ENCODE data around the gene ARHGEF38.

The ARHGEF38 gene
- 0 reads per million in 9 experiments for total RNA-seq

- DNase-seq: no peak
- Mint-ChIP-seq H3K9me3 (no peaks in the 10 kb centered on the region), H3K27me3 (peaks cover 11 to 27% of the 10 kb centered on the region in 2 donors), H3K4me3 (no peak within 1 kb of the TSS), H3K27ac (no peak within 1 kb of the TSS), H3K36me3 (ENCODE audit: insufficient read depth) (no peaks in the 10 kb centered on the region), H3K4me1 (ENCODE audit: low read depth in 2 of 2) (no peaks in the 10 kb centered on the region)
- no peak for ATAC-seq (replicated peaks)
Measured at GRCh38 chr4:105551965-105552746, at the start of gene ARHGEF38. Gene ARHGEF38, plus strand, starts transcription at chr4:105552620. Its CDS starts 146 bp downstream, at chr4:105552766.

- H3K27ac Mint-ChIP-seq: no peak overlapping the region
- no peak for ATAC-seq (replicated peaks)
Measured at GRCh38 chr4:105503484-105503883, 48.9 kb upstream of the ARHGEF38 start.

GRCh38 chr4:105504744-105505143, 47.7 kb upstream of the ARHGEF38 start:
- Mint-ChIP-seq H3K27ac (no peak overlapping the region), H3K27me3 (peaks cover 0 to 8% of the 10 kb centered on the region in 2 donors), H3K4me1 (ENCODE audit: low read depth in 2 of 2) (no peaks in the 10 kb centered on the region), H3K36me3 (ENCODE audit: insufficient read depth) (no peaks in the 10 kb centered on the region), H3K4me3 (no peak overlapping the region), H3K9me3 (no peaks in the 10 kb centered on the region)
- no peak for DNase-seq
- ATAC-seq (replicated peaks): no peak

More at GRCh38 chr4:105503484-105503883, 48.9 kb upstream of the ARHGEF38 start:
- DNase-seq: no peak
- Mint-ChIP-seq H3K27me3 (peaks cover 0 to 8% of the 10 kb centered on the region in 2 donors), H3K9me3 (no peaks in the 10 kb centered on the region), H3K4me1 (ENCODE audit: low read depth in 2 of 2) (no peaks in the 10 kb centered on the region), H3K4me3 (no peak overlapping the region), H3K36me3 (ENCODE audit: insufficient read depth) (no peaks in the 10 kb centered on the region)

GRCh38 chr4:105509291-105509690, 43.1 kb upstream of the ARHGEF38 start:
- H3K4me3 Mint-ChIP-seq: no peak overlapping the region
- H3K9me3 Mint-ChIP-seq: no peaks in the 10 kb centered on the region
- H3K4me1 Mint-ChIP-seq (ENCODE audit: low read depth in 2 of 2): no peaks in the 10 kb centered on the region
- ATAC-seq (replicated peaks) (no peak), DNase-seq (no peak)
- no peaks in the 10 kb centered on the region for H3K36me3 Mint-ChIP-seq (ENCODE audit: insufficient read depth)
- no peak overlapping the region for H3K27ac Mint-ChIP-seq
- H3K27me3 Mint-ChIP-seq: peaks cover 18 to 32% of the 10 kb centered on the region in 2 donors

GRCh38 chr4:105509714-105510113, 42.7 kb upstream of the ARHGEF38 start:
- Mint-ChIP-seq H3K36me3 (ENCODE audit: insufficient read depth) (no peaks in the 10 kb centered on the region), H3K4me3 (no peak overlapping the region), H3K27ac (no peak overlapping the region), H3K27me3 (peaks cover 20 to 34% of the 10 kb centered on the region in 2 donors), H3K4me1 (ENCODE audit: low read depth in 2 of 2) (no peaks in the 10 kb centered on the region), H3K9me3 (no peaks in the 10 kb centered on the region)
- ATAC-seq (replicated peaks) (no peak), DNase-seq (no peak)

GRCh38 chr4:105510245-105510644, 42.2 kb upstream of the ARHGEF38 start:
- Mint-ChIP-seq H3K36me3 (ENCODE audit: insufficient read depth) (no peaks in the 10 kb centered on the region), H3K9me3 (no peaks in the 10 kb centered on the region), H3K4me3 (no peak overlapping the region), H3K27ac (no peak overlapping the region), H3K4me1 (ENCODE audit: low read depth in 2 of 2) (no peaks in the 10 kb centered on the region), H3K27me3 (peaks cover 20 to 37% of the 10 kb centered on the region in 2 donors)
- ATAC-seq (replicated peaks) (no peak), DNase-seq (no peak)

GRCh38 chr4:105520819-105521790, 31.3 kb upstream of the ARHGEF38 start:
- DNase-seq (no peak), ATAC-seq (replicated peaks) (no peak)
- H3K27me3 Mint-ChIP-seq: peaks cover 11 to 19% of the 10 kb centered on the region in 2 donors
- no peaks in the 10 kb centered on the region for H3K9me3 Mint-ChIP-seq
- H3K27ac Mint-ChIP-seq: no peak overlapping the region
- no peaks in the 10 kb centered on the region for H3K36me3 Mint-ChIP-seq (ENCODE audit: insufficient read depth)
- H3K4me3 Mint-ChIP-seq: no peak overlapping the region
- H3K4me1 Mint-ChIP-seq (ENCODE audit: low read depth in 2 of 2): no peaks in the 10 kb centered on the region

- Mint-ChIP-seq H3K27me3 (peaks cover 33 to 34% of the 10 kb centered on the region in 2 donors), H3K27ac (no peak overlapping the region)
Measured at GRCh38 chr4:105526656-105527055, 25.8 kb upstream of the ARHGEF38 start.

GRCh38 chr4:105527081-105527480, 25.3 kb upstream of the ARHGEF38 start:
- Mint-ChIP-seq H3K36me3 (ENCODE audit: insufficient read depth) (no peaks in the 10 kb centered on the region), H3K27me3 (peaks cover 33 to 34% of the 10 kb centered on the region in 2 donors), H3K9me3 (no peaks in the 10 kb centered on the region), H3K27ac (no peak overlapping the region), H3K4me1 (ENCODE audit: low read depth in 2 of 2) (no peaks in the 10 kb centered on the region), H3K4me3 (no peak overlapping the region)
- DNase-seq (no peak), ATAC-seq (replicated peaks) (no peak)

More at GRCh38 chr4:105526656-105527055, 25.8 kb upstream of the ARHGEF38 start:
- no peak for ATAC-seq (replicated peaks)
- no peaks in the 10 kb centered on the region for H3K36me3 Mint-ChIP-seq (ENCODE audit: insufficient read depth)
- no peak for DNase-seq
- H3K9me3 Mint-ChIP-seq: no peaks in the 10 kb centered on the region
- H3K4me1 Mint-ChIP-seq (ENCODE audit: low read depth in 2 of 2): no peaks in the 10 kb centered on the region
- H3K4me3 Mint-ChIP-seq: no peak overlapping the region

GRCh38 chr4:105536601-105537000, 15.8 kb upstream of the ARHGEF38 start:
- Mint-ChIP-seq H3K4me3 (no peak overlapping the region), H3K4me1 (ENCODE audit: low read depth in 2 of 2) (no peaks in the 10 kb centered on the region), H3K9me3 (no peaks in the 10 kb centered on the region), H3K27ac (no peak overlapping the region), H3K36me3 (ENCODE audit: insufficient read depth) (no peaks in the 10 kb centered on the region), H3K27me3 (peaks cover 0 to 17% of the 10 kb centered on the region in 2 donors)
- no peak for ATAC-seq (replicated peaks)
- no peak for DNase-seq

- DNase-seq (no peak), ATAC-seq (replicated peaks) (no peak)
- H3K4me1 Mint-ChIP-seq (ENCODE audit: low read depth in 2 of 2): no peaks in the 10 kb centered on the region
- H3K9me3 Mint-ChIP-seq: no peaks in the 10 kb centered on the region
- H3K27me3 Mint-ChIP-seq: peaks cover 7 to 22% of the 10 kb centered on the region in 2 donors
- H3K36me3 Mint-ChIP-seq (ENCODE audit: insufficient read depth): no peaks in the 10 kb centered on the region
- H3K4me3 Mint-ChIP-seq: no peak overlapping the region
- H3K27ac Mint-ChIP-seq: no peak overlapping the region
Measured at GRCh38 chr4:105541420-105541819, 11.0 kb upstream of the ARHGEF38 start.

- Mint-ChIP-seq H3K27ac (no peak overlapping the region), H3K4me3 (no peak overlapping the region), H3K9me3 (no peaks in the 10 kb centered on the region), H3K4me1 (ENCODE audit: low read depth in 2 of 2) (no peaks in the 10 kb centered on the region), H3K27me3 (peaks cover 7 to 16% of the 10 kb centered on the region in 2 donors), H3K36me3 (ENCODE audit: insufficient read depth) (no peaks in the 10 kb centered on the region)
- DNase-seq (no peak), ATAC-seq (replicated peaks) (no peak)
Measured at GRCh38 chr4:105542039-105542438, 10.4 kb upstream of the ARHGEF38 start.

- Mint-ChIP-seq H3K27me3 (peaks cover 7 to 12% of the 10 kb centered on the region in 2 donors), H3K4me1 (ENCODE audit: low read depth in 2 of 2) (no peaks in the 10 kb centered on the region), H3K9me3 (no peaks in the 10 kb centered on the region), H3K4me3 (no peak overlapping the region), H3K36me3 (ENCODE audit: insufficient read depth) (no peaks in the 10 kb centered on the region), H3K27ac (no peak overlapping the region)
- no peak for ATAC-seq (replicated peaks)
- DNase-seq: no peak
Measured at GRCh38 chr4:105543346-105543745, 9.1 kb upstream of the ARHGEF38 start.

Data from effector memory CD8-positive, alpha-beta T cell (primary cell).